ENCODE data around the gene TMTC2.

The TMTC2 gene

DNA sequence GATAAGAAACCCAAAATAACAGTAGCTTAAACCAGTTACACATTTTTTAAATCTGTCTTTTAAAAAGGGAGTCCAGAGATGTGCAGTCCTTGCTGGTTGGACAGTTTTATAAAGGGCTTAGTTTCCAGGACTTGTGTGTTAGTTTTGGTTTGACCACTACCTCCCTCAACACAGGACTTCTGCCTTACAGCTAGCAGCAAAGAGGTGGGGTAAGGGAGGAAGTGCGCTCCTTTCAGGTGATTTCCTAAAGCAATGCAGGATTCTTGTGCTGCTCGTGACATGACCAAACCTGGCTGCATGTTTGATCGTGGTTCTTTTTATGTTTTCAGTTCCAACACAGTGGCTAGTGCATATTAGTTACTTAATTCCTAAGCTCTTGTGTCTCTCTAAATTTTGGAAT is 266.2 kb downstream of the TMTC2 start:
- DNase-seq (ENCODE audit: low read depth, low spot score), result no peak

DNA sequence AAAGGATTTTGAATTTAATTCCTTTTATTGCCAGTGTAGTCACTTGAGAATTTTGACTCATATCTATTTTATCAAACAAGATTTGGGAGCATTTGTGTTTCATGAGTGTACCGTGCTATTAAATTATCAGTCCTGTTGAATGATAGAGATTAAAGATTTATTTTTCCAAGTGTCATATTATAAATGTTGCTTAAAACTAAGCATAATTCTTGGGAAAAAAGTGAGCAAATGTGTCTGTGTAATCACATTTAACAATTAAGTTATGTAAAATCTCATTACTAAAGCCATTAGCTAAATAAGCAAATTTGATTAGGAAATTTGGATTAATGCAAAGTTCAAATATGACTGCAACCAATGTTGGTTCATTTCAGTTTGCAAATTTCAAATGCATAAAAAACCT is 266.7 kb downstream of the TMTC2 start:
- no peak for DNase-seq (ENCODE audit: low read depth, low spot score)

DNA sequence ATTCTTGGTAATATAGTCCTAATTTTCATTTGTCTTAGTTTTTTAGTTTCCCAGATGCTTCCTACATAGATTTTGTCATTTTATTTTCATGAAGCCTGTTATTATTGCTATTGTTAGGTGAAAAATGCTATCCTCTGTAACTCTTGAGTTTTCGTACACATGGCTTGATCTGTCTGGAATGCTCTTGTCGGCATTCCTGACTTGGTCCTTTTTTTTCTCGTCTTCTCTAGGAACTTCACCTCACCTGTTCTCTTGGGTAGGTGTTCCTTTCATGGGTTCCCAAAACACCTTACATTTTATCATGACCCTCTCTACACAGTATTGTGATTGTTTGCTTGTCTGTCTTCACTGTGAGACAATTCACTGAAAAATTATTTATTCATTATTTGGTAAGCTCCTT is 267.4 kb downstream of the TMTC2 start:
- no peak for DNase-seq (ENCODE audit: low read depth, low spot score)

DNA sequence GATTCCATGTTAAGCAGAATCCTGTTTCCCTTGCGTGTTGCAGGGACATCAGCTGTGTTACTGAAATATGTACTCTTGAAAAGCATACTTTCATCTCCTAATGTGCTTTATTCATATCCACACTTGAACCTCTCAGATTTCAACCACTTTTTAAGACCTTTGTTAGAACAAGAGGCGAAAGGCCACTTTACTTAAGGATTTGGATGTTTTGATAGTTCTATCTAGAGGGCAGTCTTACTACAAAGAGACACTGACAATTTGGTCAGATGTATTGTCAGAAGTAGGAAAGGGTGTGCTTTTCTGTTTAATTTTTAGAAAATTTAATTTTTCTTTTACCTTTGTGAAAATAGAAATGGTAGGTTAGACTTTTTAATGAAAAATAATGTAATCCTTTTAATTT is 267.9 kb downstream of the TMTC2 start:
- no peak for DNase-seq (ENCODE audit: low read depth, low spot score)

DNA sequence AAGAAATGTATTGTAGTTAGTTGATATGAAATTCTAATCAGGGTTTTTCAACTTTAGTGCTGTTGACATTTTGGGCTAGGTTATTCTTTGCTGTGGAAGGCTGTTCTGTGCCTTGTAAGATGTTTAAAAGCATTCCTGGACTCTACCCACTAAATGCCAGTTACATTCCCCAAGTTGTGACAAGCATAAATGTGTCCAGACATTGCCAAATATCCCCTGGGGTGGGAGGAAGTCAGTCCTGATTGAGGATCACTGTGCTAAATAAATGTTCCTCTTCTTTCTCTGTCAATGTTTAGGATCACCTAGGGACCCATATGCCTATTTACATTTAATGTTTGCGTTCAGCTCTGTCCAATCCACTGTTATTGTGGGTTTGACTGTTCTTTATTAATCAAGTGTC is 268.3 kb downstream of the TMTC2 start:
- no peak for DNase-seq (ENCODE audit: low read depth, low spot score)

DNA sequence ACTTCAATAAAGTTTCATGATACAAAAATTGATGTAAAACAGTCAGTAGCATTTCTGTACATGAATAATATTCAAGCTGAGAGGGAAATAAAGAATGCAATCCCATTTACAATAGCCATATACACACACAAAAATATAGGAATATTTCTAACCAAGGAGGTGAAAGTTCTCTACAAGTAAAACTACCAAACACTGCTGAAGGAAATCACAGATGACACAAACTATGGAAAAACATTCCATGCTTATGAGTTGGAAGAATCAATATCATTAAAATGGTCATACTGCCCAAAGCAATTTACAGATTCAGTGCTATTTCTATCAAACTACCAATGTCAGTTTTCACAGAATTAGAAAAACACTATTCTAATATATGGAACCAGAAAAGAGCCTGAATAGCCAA is 272.3 kb downstream of the TMTC2 start:
- no peak for DNase-seq (ENCODE audit: low read depth, low spot score)

DNA sequence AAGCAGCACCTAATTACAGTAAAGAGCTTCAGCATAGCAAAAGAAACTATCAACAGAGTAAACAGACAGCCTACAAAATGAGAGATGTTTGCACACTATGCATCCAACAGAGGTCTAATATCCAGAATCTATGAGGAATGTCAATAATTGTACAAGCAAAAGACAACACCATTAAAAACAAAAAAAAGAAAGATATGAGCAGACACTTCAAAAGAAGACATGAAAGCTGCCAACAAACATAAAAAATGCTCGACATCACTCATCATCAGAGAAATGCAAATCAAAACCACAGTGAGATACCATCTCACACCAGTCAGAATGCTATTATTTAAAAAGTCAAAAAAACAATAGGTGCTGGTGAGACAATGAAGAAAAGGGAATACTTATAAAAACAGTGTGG is 273.1 kb downstream of the TMTC2 start:
- DNase-seq (ENCODE audit: low read depth, low spot score), result no peak

DNA sequence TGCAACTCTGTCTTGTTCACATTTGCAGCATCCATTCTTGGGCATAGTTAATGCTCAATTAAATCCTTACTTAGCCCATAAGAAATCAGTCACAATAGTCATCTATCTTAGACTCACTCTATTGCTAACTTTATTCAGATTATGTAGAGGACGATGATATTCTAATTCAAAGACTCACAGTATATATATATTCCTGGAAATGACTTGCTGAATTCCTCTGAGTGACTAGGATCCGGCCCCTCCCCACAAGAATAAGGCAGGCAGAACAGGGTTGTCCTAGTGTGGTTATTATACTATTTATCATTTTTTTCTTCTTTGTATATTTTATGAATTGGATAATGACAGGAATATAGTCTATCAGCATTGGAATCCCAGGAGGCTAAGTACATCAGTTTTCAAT is 275.1 kb downstream of the TMTC2 start:
- DNase-seq (ENCODE audit: low read depth, low spot score), result no peak

DNA sequence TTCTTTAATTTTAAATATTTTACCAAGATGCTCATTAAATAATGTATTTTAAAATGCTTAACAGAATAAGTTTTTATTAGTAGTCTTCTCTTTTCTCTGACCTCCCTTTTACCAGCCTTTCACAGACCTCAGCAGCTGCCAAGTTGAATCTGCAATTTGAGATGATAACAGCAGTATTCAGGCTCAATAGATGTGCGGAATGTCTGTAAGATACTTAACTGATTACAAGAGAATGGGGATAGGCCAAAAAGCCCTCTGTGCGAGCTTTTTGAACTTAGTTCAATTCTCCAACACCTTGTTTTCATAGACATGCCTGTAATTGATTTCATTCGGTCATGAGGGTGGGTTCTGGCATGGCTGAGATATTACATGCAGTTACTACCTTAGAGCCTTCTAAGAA is 277.2 kb downstream of the TMTC2 start:
- no peak for DNase-seq (ENCODE audit: low read depth, low spot score)

DNA sequence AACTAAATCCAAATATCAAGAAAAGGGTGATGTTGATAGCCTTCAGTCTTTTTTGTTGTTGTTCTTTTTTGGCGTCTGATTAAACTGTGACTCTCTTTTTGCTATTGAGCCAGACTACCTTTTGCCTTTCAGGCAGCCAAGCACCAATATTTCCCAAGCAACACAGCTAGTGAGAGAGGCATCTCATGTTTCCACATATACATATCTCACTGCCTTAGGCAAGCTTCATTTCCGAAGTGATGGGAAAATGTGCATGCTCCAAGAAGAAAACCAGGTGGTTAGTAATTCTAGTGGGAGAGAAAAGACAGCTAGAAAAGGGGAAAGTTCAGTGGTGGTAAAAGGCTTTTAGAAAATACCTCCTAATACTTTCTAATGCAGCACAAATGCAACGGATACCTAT is 277.7 kb downstream of the TMTC2 start:
- DNase-seq (ENCODE audit: low read depth, low spot score), result no peak

DNA sequence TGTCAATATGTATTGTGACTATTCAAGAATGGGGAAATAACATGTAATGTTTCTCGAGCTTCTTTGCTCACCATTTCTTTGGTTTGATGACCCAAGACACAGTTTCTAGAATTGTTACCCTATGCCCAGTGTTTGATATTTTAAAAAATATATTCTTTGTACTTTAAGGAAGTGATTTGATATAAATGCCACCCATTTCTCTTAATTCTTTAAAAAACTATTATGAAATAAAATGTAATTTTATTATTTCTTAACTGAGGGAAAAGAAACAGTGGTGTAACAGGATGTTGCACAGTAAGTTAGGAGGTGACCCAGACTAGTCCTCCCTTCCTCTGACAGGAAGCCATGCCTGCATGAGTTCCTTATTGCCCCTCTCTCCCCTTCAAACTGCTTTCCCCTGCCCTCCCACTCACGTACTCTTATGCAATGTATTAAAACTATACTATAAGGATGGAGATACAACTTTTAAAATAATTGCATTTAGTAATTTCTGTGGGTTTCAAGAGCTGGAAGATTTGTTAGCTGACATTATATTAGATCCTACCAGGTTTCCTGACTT is 279.4 kb downstream of the TMTC2 start:
- DNase-seq (ENCODE audit: low read depth, low spot score), result no peak

DNA sequence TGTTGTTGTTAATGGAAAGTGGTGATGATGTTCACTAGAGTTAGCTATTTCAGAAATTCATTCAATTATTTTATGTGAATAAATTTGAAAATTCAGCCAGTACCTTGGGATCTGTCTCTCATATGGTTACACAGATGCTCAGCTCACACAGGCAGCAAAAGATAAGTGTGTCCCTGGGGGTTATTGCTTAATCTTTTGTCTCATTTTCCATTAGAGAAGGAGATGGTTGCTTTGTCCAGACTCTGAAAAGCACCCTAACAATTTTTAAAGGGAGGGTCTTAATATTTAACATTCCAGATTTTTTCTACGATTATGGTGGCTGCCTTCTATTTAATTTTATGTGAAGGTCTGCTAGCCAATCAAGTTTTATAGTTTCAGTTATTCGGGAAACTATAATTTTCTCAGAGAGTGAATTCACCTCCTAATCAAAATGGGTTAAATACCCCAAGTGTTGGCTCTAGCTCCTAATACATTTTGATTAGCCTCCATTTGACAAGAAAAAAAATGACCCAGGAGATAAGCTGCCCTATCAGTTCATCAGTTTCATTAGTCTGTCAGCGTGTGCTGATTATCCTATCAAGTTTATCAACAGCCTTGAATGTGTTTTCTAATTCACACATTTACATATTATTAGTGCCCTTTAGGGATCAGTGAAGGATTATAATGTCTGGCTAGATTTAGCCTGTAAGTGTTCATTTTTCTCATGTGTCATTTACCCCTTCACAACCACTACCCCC is 282.1 kb downstream of the TMTC2 start:
- DNase-seq (ENCODE audit: low read depth, low spot score), result no peak

DNA sequence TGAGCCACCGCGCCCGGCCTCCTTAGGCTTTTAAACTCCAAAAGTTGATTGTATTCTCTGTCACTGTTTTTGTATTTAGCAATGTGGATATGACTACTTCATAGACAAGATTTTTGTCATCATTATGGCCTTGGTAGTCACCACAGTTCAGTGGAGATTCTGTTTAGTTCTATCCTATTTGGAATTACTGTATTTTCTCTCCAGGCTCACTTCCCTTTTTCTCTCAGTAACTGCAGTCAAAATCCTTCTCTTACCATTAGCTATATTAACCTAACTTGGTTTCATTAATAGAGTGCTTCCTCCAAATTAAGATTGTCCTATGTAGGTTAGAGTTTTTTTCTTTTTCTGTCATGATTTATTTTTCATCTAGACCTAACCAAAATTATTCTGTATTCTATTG is 283.9 kb downstream of the TMTC2 start:
- no peak for DNase-seq (ENCODE audit: low read depth, low spot score)

DNA sequence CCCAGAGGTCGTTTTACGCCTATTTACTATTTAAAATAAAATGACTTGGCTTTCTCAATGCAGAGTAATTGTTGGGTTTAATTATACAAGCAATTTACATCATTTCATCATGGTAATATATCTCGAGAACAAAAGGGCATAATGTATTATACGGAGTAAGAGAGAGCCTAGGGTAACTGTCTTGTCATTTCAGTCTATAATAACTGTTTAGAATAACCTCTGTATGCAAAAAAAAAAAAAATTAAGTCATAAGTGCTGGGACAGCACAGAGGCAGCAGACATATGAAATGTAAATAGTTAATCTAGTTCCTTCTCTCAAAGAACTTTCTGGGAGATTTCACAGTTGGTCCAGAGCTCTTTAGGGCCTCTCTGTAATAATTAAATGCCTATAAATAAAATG is 284.9 kb downstream of the TMTC2 start:
- no peak for DNase-seq (ENCODE audit: low read depth, low spot score)

DNA sequence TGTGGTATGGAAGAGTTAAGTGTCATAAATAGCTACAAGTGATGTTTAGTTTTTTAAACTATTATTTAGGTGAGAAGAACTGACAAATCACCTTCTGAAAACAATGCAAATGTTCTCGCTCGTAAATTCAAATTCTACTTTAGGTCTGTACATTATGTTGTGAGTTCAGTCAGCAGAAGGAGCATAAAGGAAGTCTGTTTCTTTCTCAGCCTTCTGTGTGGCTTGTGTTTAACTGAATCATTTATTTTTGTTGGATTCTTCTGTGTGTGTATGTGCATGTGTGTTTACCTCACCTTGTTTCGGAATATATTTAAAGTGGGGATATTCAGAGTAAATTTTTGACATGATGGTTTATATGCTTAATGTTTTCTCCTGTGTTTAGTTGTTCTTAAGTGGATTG is 285.9 kb downstream of the TMTC2 start:
- no peak for DNase-seq (ENCODE audit: low read depth, low spot score)

DNA sequence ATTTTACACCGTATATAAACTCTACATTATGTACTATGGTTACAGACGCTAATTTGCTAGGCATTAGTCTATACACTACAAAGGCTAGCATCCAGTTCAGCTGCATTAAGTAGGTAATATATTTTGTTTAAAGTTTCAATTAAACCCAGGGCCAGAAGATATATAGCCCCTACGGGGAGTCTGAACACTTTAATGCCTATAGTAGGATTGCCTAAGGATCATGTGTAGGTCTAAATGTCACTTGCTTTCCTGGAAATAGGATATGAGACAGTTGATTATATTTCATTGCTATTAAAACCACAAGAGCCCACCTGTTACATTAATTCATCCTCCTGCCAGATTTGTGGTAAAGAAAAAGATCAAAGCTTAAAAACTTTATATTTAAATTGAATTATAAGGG is 286.9 kb downstream of the TMTC2 start:
- no peak for DNase-seq (ENCODE audit: low read depth, low spot score)

DNA sequence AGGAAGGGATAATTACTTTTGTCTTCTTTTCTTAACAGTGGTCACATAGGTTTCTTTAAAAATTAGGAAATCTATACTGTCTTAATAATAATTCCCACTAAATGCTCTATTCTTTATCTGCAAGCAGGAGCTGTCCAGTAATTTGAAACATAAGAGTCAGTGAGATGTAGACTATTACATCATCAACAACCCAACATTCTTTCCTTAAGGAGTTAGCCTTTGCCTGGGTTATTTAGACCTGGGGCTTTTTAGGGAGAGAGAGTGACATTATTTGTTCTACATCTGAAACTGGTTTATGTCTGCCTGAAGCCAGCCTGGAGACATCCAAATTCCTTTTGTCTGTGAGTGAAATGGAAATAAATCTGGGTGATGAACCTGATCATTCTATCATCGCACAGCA is 294.4 kb downstream of the TMTC2 start:
- DNase-seq (ENCODE audit: low read depth, low spot score), result no peak

DNA sequence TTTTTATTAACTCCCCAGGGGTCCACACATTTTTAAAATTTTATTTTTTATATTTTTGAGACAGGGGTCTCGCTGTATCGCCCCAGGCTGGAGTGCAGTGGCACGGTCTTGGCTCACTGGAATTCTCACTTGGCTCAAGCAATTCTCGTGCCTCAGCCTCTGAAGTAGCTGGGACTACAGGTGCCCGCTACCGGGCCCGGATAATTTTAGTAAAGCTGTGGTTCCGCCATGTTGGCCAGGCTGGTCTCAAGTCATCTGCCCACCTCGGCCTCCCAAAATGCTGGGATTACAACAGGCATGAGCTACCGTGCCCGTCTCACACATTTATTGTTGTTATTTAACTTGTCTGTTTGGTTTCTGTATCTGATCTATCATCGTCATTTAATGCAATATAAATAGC is 307.4 kb downstream of the TMTC2 start:
- DNase-seq (ENCODE audit: low read depth, low spot score), result no peak

DNA sequence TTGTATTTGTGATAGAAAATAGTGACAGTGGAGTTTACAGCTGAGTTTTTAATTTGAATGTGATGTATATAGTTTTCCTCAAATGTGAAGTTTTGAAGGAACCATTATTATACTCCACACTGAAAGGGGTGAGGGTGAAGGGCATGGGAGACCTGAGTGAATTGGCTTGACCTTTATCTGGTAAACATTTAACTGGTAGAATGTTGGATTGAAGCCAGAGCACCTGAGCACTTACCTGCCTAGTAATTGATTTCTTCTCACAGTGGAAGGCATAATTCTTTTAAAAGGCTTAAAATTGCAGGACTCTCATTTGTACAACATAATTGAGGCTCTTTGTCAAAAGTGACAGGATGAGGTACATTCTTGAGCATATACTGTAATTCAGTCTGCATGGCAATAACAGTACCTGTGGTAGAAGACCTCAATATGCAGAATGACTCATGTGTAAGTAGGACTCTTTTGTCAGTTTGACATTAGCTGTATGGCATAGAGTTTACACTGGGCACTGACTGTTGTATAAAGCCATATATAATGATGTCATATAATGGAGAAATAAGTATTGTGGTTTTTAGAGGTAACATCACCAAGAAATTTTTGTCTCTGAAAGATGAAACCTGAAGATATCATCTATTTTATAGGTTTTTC is 309.6 kb downstream of the TMTC2 start:
- no peak for DNase-seq (ENCODE audit: low read depth, low spot score)

DNA sequence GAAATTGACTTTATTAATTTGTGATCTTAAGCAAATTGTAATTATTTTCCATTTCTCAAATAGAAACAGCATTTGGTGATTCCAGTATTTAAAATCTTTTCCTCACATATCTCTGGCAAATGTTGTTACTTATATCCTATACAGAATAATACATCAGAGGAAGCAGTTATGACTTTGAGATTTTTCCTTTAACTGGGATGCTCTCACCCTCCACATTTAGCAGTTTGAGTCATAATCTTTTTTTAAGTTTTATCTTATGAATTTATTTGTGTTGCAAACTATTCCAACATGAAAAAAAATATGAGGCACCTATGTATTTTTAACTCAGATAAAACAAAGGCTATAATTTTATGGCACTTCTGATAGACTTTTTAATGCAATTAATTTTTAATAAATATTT is 311.8 kb downstream of the TMTC2 start:
- DNase-seq (ENCODE audit: low read depth, low spot score), result no peak

DNA sequence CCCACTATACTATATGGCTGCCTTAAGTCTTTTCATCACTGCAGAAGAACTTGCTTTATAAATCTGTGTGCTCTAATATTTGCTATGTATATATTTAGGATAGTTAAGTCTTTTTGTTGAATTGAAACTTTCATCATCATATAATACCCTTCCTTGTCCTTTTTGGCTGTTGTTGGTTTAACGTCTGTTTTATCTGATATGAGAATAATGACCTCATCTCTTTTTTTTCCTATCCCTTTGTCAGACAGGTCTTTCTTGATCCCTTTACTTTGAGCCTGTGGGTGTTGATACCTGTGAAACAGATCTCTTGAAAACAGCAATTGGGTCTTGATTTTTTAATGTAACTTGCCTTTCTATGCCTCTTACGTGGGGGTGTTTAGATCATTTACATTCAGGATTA is 316.3 kb downstream of the TMTC2 start:
- DNase-seq (ENCODE audit: low read depth, low spot score), result no peak

DNA sequence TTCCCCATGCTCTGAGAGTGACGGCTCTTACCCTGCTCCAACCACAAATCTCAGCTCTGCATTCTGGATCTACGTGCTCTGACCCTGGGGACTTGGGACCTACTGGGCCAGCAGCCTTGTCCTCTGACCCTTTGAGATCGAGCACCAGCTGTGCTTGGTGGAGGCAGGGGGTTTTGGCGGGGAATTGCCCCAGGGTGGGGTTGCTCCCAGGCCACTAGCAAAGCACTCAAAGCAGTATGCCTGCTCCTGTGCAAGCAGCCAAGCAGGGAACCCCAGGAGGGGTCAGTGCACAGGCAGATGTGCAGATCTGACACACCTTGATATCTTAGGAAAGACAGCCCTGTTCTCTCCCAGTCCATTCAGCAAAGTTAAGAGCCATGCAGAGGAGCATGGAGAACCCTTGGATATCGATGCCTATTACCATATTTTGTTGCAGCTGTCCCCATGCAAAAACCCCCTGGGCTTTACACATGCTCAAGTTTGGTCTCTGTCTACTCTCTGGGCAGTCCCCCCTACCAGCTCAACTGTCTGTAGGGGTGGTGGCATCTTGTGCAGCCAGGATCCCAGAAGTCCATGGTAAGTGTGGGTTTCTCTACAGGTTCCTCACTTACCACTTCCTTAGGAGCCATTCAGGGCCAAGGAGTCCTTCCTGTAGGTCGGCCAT is 319.0 kb downstream of the TMTC2 start:
- DNase-seq (ENCODE audit: low read depth, low spot score), result no peak

DNA sequence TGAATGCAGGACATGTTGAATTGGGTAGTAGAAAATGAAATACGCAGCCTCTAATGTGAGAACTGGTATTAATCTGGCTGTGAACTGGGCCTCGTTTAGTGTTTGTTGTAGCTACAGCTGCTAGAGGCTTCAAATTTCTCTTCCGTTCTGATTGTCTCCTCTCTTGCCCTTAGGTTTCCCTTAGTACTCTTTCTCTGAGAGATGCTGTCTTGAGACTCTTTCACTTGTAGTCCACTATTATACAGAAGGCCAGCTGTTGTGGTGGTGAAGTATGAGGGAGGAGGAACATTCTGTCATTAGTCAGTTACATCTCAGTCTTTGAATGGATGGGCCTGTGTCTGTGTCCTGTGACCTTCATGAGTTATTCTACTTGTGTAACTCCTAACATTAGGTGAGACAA is 322.0 kb downstream of the TMTC2 start:
- DNase-seq (ENCODE audit: low read depth, low spot score), result no peak
